ENCODE measurements around the gene MGAM2. TPM values are rescaled to one million over a fixed set of nuclear protein-coding genes. Genes with fewer than 3 reads are reported as not detected.

Gene MGAM2
- total and polyA plus RNA-seq, 5 experiments from 2014 or later: not detected

DNA sequence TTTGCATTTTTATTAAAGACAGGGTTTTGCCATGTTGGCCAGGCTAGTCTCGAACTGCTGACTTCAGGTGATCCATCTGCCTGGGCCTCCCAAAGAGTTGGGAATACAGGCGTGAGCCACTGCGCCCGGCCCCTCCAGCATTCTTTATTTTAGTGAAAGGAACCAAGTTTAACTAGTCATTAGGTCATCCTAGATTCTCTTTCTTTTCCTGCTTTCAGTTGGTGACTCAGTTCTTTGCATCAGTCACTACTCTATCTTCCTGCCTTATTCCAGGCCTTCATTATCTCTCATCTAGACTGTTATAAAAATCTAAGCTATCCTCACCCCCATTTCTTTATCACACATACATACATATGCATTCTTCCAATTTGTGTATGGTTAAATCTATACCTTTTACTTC, 82.7 kb downstream of the MGAM2 start:
- DNase-seq: no peak
- H3K36me3 Mint-ChIP-seq: no peaks in the 10 kb centered on the region
- H3K27ac Mint-ChIP-seq: no peak overlapping the region
- H3K4me1 Mint-ChIP-seq: no peaks in the 10 kb centered on the region
- POLR2A ChIA-PET: no interaction called here
- no peak for ATAC-seq
- H3K27me3 Mint-ChIP-seq: peaks cover 8 to 23% (median 19%) of the 10 kb centered on the region in 5 donors
- no peaks in the 10 kb centered on the region for H3K9me3 Mint-ChIP-seq
- H3K4me3 Mint-ChIP-seq: no peak overlapping the region

DNA sequence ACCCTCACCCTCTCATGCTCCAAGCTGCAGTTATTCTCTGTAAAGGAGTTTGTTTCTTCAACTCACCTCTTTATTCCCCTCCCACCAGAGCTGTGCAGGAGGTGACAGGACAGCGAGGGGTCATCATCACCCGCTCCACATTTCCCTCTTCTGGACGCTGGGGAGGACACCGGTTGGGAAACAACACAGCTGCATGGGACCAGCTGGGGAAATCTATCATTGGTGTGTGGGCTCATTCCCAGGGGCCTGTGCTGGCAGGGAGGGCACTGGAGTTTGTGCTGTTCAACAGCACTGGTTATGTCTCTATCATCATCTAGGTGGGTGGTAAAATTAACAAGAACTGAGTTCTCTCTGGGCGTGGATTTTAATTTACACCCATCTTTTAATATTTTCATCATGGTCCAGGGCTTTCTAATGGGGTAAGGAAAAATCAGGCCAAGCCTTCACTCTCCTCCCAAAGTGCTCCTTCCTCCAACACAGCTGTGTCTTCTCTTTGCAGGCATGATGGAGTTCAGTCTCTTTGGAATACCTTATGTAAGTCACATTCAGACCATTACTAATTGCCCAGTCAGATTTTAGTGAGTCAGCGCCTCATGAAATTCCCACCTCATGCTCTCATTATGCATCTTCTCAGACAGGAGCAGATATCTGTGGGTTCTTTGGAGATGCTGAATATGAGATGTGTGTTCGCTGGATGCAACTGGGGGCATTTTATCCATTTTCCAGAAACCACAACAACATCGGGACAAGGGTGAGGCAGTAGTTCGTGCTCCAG, 84.7 kb downstream of the MGAM2 start:
- no peaks in the 10 kb centered on the region for H3K36me3 Mint-ChIP-seq
- no peaks in the 10 kb centered on the region for H3K4me1 Mint-ChIP-seq
- no peaks in the 10 kb centered on the region for H3K9me3 Mint-ChIP-seq
- DNase-seq (no peak), ATAC-seq (no peak)
- no peak overlapping the region for H3K4me3 Mint-ChIP-seq
- POLR2A ChIA-PET: no interaction called here
- no peak overlapping the region for H3K27ac Mint-ChIP-seq
- H3K27me3 Mint-ChIP-seq: peaks cover 10 to 24% (median 19%) of the 10 kb centered on the region in 5 donors

DNA sequence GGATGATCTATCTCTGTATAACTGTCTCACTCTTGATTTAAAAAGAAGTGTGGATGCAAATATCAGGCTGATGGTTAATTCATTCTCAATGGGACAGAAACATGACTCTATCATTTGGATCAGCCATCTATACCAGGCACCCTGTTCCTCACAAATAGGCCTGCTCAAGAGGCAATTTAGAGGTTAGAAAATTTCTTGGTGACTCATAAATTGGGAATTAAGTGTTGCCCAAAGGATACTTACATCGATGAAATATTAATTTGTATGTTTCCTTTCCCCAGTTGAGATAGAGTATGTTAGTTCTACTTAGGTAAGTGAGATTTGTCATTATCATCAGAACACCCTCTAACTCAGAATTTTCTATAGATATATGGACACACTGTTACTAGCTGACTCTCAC, 88.7 kb downstream of the MGAM2 start:
- no peak for DNase-seq
- peaks cover 0 to 17% (median 14%) of the 10 kb centered on the region in 5 donors for H3K27me3 Mint-ChIP-seq
- no peak overlapping the region for H3K4me3 Mint-ChIP-seq
- H3K4me1 Mint-ChIP-seq: no peaks in the 10 kb centered on the region
- peaks cover 0 to 5% (median 0%) of the 10 kb centered on the region in 9 donors for H3K9me3 Mint-ChIP-seq
- H3K36me3 Mint-ChIP-seq: no peaks in the 10 kb centered on the region
- H3K27ac Mint-ChIP-seq: no peak overlapping the region
- POLR2A ChIA-PET: no interaction called here
- no peak for ATAC-seq

DNA sequence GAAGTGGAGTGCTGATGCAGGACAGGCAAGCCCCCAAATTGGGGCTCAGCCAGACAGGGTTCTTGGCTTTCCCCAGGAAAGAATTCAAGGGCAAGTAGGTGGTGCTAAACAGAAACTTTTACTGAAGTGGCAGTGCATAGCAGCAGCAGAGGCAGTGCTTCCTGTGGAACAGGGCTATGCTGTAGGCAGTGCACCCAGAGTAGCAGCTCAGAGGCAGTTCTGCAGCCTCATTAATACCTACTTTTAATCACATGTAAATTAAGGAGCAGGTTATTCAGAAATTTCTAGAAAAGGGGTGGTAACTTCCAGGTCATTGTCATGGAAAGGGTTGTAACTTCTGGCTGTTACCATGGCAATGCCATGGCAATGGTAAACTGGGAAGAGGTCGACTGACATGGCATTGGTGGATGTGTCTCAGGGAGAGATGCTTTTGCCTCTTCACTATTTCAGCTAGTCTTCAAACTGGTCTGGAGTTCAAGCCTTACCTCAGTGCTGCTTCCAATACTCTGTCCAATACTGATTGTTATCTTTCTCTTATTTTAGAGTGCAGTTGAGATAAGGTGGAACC, 117.1 kb downstream of the MGAM2 start:
- DNase-seq (no peak), ATAC-seq (no peak)
- Mint-ChIP-seq H3K9me3 (peaks cover 0 to 2% (median 0%) of the 10 kb centered on the region in 9 donors), H3K4me1 (no peaks in the 10 kb centered on the region), H3K4me3 (no peak overlapping the region), H3K27ac (no peak overlapping the region), H3K36me3 (no peaks in the 10 kb centered on the region), H3K27me3 (peaks cover 6 to 25% (median 14%) of the 10 kb centered on the region in 5 donors)
- POLR2A ChIA-PET: no interaction called here

DNA sequence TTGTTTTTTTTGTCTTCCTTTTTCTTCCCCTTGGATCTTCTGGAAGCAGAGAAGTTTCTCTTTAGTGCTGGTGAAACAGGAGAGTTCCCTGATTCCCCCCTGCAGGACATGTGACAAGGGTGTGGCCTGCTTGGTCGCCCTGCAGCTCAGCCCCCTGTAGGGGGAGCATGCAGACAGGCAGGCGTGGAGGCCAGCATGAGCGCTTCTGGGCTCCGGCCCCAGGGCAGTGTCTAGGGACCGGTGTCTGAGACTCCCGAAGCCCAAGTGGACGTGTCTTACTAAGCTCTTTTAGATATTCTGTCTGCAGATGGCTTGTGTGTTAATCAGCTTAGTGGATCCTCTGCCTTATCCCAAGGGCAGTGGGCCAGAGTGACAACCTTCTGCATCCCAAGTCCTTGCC, 120.2 kb downstream of the MGAM2 start:
- Mint-ChIP-seq H3K27ac (no peak overlapping the region), H3K36me3 (no peaks in the 10 kb centered on the region), H3K9me3 (peaks cover 0 to 12% (median 0%) of the 10 kb centered on the region in 9 donors), H3K27me3 (peaks cover 2 to 29% (median 7%) of the 10 kb centered on the region in 5 donors), H3K4me3 (no peak overlapping the region), H3K4me1 (no peaks in the 10 kb centered on the region)
- ATAC-seq: no peak
- DNase-seq: no peak
- POLR2A ChIA-PET: no interaction called here

DNA sequence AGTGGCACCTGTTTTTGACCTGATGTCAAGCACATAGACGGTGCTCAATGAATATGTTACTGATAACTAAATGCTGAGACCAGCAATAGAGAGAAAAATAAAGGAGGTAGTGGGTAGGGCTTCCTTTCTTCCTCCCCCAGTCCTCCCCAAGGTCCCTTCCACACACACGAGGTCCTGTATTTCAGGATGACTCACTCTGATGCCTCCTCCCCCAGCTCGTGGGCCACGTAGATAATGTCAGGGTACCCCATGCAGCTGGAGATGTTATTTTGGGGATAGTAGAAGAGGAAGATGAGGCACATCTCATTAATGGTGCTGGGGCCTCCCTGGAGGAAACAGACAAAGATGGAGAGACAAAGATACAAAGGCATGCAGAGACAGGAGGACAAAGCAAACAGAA, 129.0 kb downstream of the MGAM2 start:
- Mint-ChIP-seq H3K4me1 (no peaks in the 10 kb centered on the region), H3K27me3 (peaks cover 7 to 28% (median 14%) of the 10 kb centered on the region in 5 donors), H3K4me3 (no peak overlapping the region), H3K27ac (no peak overlapping the region), H3K9me3 (peaks cover 0 to 8% (median 0%) of the 10 kb centered on the region in 9 donors), H3K36me3 (no peaks in the 10 kb centered on the region)
- POLR2A ChIA-PET: no interaction called here
- DNase-seq (no peak), ATAC-seq (no peak)

DNA sequence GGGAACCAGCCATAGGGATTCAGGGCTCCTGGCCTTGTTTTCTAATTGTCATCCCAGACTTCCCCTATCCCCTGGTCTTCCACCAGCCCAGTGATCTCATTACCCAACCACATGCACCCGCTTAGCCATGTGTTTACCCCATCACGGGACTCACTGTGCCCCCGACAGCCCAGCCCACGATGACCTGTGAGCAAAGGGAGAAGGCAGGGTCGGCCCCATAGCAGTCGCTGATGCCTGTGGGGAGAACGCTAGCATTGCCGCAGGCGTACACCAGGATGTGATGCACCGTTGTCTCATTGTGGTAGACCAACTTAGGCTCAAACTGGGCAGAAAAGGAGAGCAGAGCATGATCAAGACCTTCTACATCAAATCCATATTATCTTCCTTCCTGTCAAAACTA, 132.3 kb downstream of the MGAM2 start:
- no peaks in the 10 kb centered on the region for H3K9me3 Mint-ChIP-seq
- no peaks in the 10 kb centered on the region for H3K36me3 Mint-ChIP-seq
- ATAC-seq: no peak

DNA sequence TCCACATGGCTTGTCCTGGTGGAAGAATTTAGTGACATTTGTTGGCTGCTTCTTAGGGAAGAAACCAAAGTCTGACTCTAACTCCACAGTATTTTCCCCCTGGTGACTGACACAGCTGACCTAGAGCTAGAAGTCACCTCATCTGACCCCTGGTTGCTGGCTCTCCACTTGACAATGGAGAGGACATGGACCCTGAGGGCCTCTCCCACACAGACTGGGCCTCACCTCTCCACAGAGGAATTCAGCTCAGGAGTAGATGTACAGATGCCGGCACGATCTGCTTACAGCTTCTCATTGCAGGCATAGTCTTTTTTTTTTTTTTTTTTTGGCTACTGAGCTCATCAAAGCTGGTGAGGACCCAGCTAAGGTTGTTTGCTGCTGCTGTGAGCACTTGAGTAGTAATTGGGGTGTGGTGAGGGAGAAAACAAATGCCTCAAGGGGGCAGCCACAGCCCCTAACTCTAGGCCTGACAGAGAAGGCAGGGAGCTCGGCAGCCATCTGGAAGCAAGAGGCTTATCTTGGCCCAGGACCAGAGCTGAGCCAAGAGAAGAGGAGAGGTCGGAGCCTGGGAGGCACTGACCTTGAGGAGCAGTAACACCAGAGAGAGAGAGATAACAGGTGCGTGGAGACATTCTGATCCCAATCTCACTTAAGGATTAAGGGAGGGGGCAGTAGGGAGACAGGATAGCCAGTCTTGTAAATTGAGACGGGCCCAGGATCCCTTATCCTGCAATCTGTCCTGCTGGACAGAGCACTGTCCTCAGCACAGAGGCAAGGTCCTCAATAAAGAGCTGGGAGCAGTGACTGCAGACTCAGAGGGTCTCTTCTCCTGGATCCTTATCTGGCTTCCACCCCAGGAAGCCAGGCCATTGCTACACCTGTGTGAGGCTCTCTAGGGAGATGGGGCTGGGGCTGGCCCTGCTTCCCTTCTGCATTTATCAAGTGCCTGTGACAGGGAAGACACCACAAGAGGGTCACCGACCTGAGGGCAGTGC, 136.9 kb downstream of the MGAM2 start:
- Mint-ChIP-seq H3K36me3 (no peaks in the 10 kb centered on the region), H3K9me3 (peaks cover 0 to 2% (median 0%) of the 10 kb centered on the region in 9 donors), H3K4me1 (no peaks in the 10 kb centered on the region), H3K27me3 (peaks cover 0 to 31% (median 15%) of the 10 kb centered on the region in 5 donors), H3K4me3 (peak overlapping the region in 4 of 10 donors; percentile 16 to 55 (median 39)), H3K27ac (peak overlapping the region in 3 of 10 donors; percentile 7 to 77 (median 31))
- POLR2A ChIA-PET: no interaction called here
- DNase-seq (no peak), ATAC-seq (no peak)

More for the DNA sequence above, 132.3 kb downstream of the MGAM2 start:
- Mint-ChIP-seq H3K4me3 (no peak overlapping the region), H3K27me3 (peaks cover 4 to 38% (median 23%) of the 10 kb centered on the region in 5 donors), H3K4me1 (no peaks in the 10 kb centered on the region), H3K27ac (no peak overlapping the region)
- DNase-seq: no peak
- POLR2A ChIA-PET: no interaction called here

DNA sequence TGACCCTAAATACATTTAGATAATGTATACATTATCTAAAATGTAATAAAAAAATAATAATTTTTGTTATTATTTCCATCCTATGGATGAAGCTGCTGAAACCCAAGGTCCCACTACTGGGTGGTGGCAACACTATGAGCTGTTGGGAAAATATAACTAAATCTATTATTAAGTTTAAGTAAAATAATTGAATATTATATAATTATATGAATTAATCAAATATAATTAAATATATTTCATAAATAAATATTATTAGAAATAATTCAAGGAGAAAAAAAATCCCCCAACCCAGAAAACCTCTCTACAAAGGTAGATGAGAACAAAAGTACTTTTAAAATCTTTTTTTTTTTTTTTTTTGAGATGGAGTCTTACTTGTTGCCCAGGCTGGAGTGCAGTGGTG, 138.4 kb downstream of the MGAM2 start:
- Mint-ChIP-seq H3K36me3 (no peaks in the 10 kb centered on the region), H3K4me3 (no peak overlapping the region), H3K4me1 (no peaks in the 10 kb centered on the region), H3K27ac (no peak overlapping the region), H3K9me3 (peaks cover 0 to 2% (median 0%) of the 10 kb centered on the region in 9 donors), H3K27me3 (peaks cover 0 to 18% (median 12%) of the 10 kb centered on the region in 5 donors)
- ATAC-seq (no peak), DNase-seq (no peak)
- POLR2A ChIA-PET: no interaction called here

DNA sequence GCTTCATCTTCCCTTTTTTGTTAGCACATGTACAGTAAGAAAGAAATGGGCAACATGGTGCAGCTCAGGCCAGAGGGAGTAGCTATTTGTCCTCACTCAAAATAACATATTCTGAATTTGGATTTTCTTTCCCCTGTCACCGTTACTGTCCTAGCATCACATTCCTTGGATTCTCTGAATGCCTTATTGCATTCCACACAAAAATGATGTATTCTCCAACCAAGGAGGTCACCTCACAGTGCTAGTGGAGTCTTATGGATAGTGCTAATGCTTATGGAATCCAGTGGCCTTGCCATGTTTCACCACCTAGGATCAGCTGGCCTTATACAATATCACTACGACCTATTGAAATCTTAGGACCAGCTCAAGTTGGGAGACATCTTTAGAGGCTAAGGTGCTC, 139.2 kb downstream of the MGAM2 start:
- ATAC-seq (no peak), DNase-seq (no peak)
- POLR2A ChIA-PET: no interaction called here
- H3K4me1 Mint-ChIP-seq: no peaks in the 10 kb centered on the region
- no peaks in the 10 kb centered on the region for H3K36me3 Mint-ChIP-seq
- H3K4me3 Mint-ChIP-seq: peak overlapping the region in 1 of 10 donors; percentile 48
- H3K27me3 Mint-ChIP-seq: peaks cover 0 to 13% (median 11%) of the 10 kb centered on the region in 5 donors
- no peak overlapping the region for H3K27ac Mint-ChIP-seq
- H3K9me3 Mint-ChIP-seq: peaks cover 0 to 2% (median 0%) of the 10 kb centered on the region in 9 donors

DNA sequence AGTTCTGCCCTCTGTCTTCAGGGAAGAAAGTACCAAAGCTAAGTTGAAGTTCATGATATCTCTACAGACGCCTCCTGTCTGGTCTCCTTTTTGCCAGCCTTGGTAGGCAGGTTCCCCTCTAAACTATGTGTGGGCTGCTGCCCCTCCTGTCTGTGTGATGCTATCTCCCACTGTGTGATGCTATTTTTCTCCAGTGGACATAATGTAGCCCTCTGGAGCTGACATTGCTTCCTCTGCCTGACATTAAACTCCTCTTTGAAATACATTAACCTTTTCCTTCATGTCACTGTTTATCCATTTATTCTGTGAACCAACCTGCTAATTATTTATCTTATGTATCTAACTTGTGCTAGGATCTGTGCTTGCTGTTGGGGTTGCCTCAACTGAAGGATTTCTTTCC, 146.4 kb downstream of the MGAM2 start, which contains the start of gene PRSS58:
PRSS58 (minus strand) TSS at position 101 of the 400 bp plus-strand sequence. CDS start 351 bp downstream, outside the sequence.
- DNase-seq (no peak), ATAC-seq (no peak)
- Mint-ChIP-seq H3K27ac (no peak within 1 kb of the TSS), H3K4me3 (no peak within 1 kb of the TSS), H3K36me3 (peaks cover 0 to 3% (median 0%) of the 10 kb centered on the region in 3 donors), H3K9me3 (peaks cover 0 to 18% (median 0%) of the 10 kb centered on the region in 9 donors), H3K27me3 (peaks cover 4 to 8% (median 5%) of the 10 kb centered on the region in 5 donors), H3K4me1 (no peaks in the 10 kb centered on the region)
- POLR2A ChIA-PET: no interaction called here

DNA sequence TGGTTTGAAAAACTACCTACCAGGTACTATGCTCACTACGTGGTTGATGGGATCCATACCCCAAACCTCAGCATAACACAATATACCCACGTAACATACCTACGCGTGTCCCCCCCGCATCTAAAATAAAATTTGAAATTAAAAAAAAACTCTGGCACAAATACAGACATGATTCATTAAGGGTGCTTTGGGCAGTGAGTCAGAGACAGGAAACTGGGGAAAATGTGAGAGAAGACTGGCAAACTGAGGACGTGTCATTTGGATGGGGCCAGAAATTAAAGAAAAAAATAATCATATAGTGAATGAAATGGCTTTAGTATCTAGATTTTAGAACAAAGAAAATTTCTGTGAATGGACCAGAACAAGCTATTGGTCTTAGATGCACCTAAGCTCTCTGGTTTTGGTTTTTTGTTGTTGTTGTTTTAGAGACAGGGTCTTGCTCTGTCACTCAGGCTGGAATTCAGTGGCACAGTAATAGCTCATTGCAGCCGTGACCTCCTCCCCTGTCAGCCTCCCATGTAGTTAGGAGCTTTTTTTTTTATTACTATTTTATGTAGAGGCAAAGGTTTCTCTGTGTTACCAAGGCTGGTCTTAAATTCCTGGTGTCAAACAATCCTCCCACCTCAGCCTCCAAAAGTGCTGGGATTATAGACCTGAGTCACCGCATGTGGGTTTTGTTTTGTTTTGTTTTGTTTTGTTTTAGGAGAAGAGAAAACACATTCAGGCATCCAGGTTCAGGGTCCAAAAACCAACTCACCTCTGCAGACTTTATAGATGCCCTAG, 152.3 kb downstream of the MGAM2 start:
- Mint-ChIP-seq H3K4me3 (no peak overlapping the region), H3K4me1 (no peaks in the 10 kb centered on the region), H3K27me3 (peaks cover 4 to 33% (median 13%) of the 10 kb centered on the region in 5 donors), H3K27ac (no peak overlapping the region), H3K9me3 (peaks cover 0 to 18% (median 0%) of the 10 kb centered on the region in 9 donors), H3K36me3 (peaks cover 0 to 3% (median 0%) of the 10 kb centered on the region in 3 donors)
- no peak for ATAC-seq
- DNase-seq: no peak
- POLR2A ChIA-PET: no interaction called here
